Kidney (tissue), 14 donors: ENCODE data around the gene FIBCD1. TPM values are rescaled to one million over a fixed set of nuclear protein-coding genes. Genes with fewer than 3 reads are reported as not detected.
"Not testable (repeated sequence)": the region's sequence is repeated elsewhere in the genome, so short reads cannot be mapped to it uniquely, and the experiment has no call there.

Source experiments
- DNase-seq, 5 donors: peaks; one replicate each; pipeline ENCODE4 v3.0.0-alpha.2; 2013 to 2020
- FAIRE-seq: peaks from 2 replicates; lab custom pipeline; 2012; peaks lifted over from hg19 to GRCh38; lab: Jason Lieb, UNC
- H3K27ac ChIP-seq, 2 donors: one replicate each; pipeline ENCODE4 v1.7.0; 2013; ENCODE audit warnings: low read depth in 2 of 2, low read length in 2 of 2, inconsistent platforms in 1 of 2
- H3K27me3 ChIP-seq: one replicate; pipeline ENCODE4 v1.7.1; 2013; ENCODE audit warnings: low read length, inconsistent platforms; ENCODE audit not compliant: control insufficient read depth, insufficient read depth
- H3K36me3 ChIP-seq, 3 donors: one replicate each; pipeline versions ENCODE4 v1.7.0 to v1.7.1; 2013; ENCODE audit warnings: low read length in 3 of 3, control low read depth in 1 of 3, inconsistent platforms in 1 of 3; ENCODE audit not compliant: insufficient read depth in 3 of 3, control insufficient read depth in 2 of 3
- H3K4me1 ChIP-seq, 3 donors: one replicate each; pipeline versions ENCODE4 v1.7.0 to v1.7.1; 2013; ENCODE audit warnings: low read length in 3 of 3, inconsistent platforms in 1 of 3, low read depth in 1 of 3; ENCODE audit not compliant: control insufficient read depth in 2 of 3, insufficient read depth in 2 of 3
- H3K4me3 ChIP-seq, 3 donors: one replicate each; pipeline versions ENCODE4 v1.7.0 to v1.8.1; 2013; ENCODE audit warnings: low read length in 3 of 3, control low read depth in 1 of 3, inconsistent platforms in 1 of 3
- H3K9ac ChIP-seq, 3 donors: one replicate each; pipeline versions ENCODE4 v1.7.0 to v1.7.1; 2013; ENCODE audit warnings: low read length in 3 of 3, control low read depth in 1 of 3, inconsistent platforms in 1 of 3
- H3K9me3 ChIP-seq, 3 donors: one replicate each; pipeline versions ENCODE4 v1.7.0 to v1.7.1; 2013; ENCODE audit warnings: low read length in 3 of 3, control low read depth in 1 of 3, inconsistent platforms in 1 of 3; ENCODE audit not compliant: control insufficient read depth in 2 of 3, insufficient read depth in 1 of 3
- CTCF ChIP-seq: IDR thresholded peaks from 3 replicates; pipeline ENCODE4 v1.5.1; 2012; ENCODE audit warnings: mild to moderate bottlenecking, moderate library complexity, borderline replicate concordance; ENCODE audit not compliant: insufficient read depth; ENCODE audit errors: extremely low read depth
- intact Hi-C: fragments of 100-400 bp; cut with DNase I; formaldehyde crosslinking; loops from one replicate; pipeline ENCODE4 v1.11.1; 2022
- polyA plus RNA-seq: library from polyadenylated mRNA; stranded (reverse); fragments of 350-450 nt; fragmentation: Illumina TruSeq; extraction: RNeasy Lipid Tissue Mini Kit (QIAGEN cat#74804); gene quantifications from one replicate; pipeline ENCODE4 v1.2.3, GENCODE V29; 2014; ENCODE audit warnings: low read depth, low replicate concordance; ENCODE audit not compliant: insufficient read depth
- total RNA-seq: library from RNA; stranded (reverse); fragmentation: NEBNext Ultra II Directional; extraction: Animal tissue kit (Norgen Biotek cat#: 25700); gene quantifications from one replicate; pipeline ENCODE4 v1.2.1, GENCODE V29; 2021
- donor health status: control.
- donor health status: control.
- donor health status: control.
- donor health status: control.
- donor health status: control.
- donor health status: DM: yes; HTN: yes; CAD: no.
- donor health status: Normal renal cell carcinoma (clear cell type).

Gene FIBCD1
- total and polyA plus RNA-seq, 2 donors from 2014 or later = 0.25 TPM; not detected in 1

GRCh38 chr9:130961511-130962300 lies 22.7 kb upstream of the FIBCD1 start:
- DNase-seq (no peak), FAIRE-seq (no peak)
- Histone ChIP-seq H3K27me3 (no peaks in the 10 kb centered on the region), H3K27ac (no peak overlapping the region), H3K4me3 (no peak overlapping the region), H3K9ac (no peak overlapping the region), H3K4me1 (no peaks in the 10 kb centered on the region), H3K9me3 (no peaks in the 10 kb centered on the region), H3K36me3 (no peaks in the 10 kb centered on the region)
- intact Hi-C loops = no loop called here
- no peak for TF ChIP-seq CTCF

- no peak for TF ChIP-seq CTCF
- no peaks in the 10 kb centered on the region for H3K27me3 ChIP-seq
- H3K9me3 ChIP-seq = no peaks in the 10 kb centered on the region
- no peak overlapping the region for H3K9ac ChIP-seq
- no peaks in the 10 kb centered on the region for H3K4me1 ChIP-seq
- no peaks in the 10 kb centered on the region for H3K36me3 ChIP-seq
- no peak overlapping the region for H3K27ac ChIP-seq
- intact Hi-C loops = no loop called here
- H3K4me3 ChIP-seq = no peak overlapping the region
- no peak for DNase-seq
- no peak for FAIRE-seq
These were observed 21.7 kb upstream of the FIBCD1 start for GRCh38 chr9:130960522-130961378.

- Histone ChIP-seq H3K9ac (no peak overlapping the region), H3K4me1 (no peaks in the 10 kb centered on the region), H3K9me3 (peaks cover 0 to 2% (median 0%) of the 10 kb centered on the region in 3 donors), H3K36me3 (no peaks in the 10 kb centered on the region), H3K4me3 (no peak overlapping the region), H3K27ac (no peak overlapping the region), H3K27me3 (no peaks in the 10 kb centered on the region)
- no peak for TF ChIP-seq CTCF
- DNase-seq = no peak
- intact Hi-C loops = no loop called here
- FAIRE-seq = no peak
These were observed 20.8 kb upstream of the FIBCD1 start for GRCh38 chr9:130959809-130960334.

- H3K27ac ChIP-seq, H3K4me3 ChIP-seq, DNase-seq, FAIRE-seq, H3K4me1 ChIP-seq, H3K9me3 ChIP-seq, H3K27me3 ChIP-seq, H3K36me3 ChIP-seq, H3K9ac ChIP-seq, intact Hi-C loops: not testable (repeated sequence)
These were observed 19.5 kb upstream of the FIBCD1 start for GRCh38 chr9:130958564-130958963.
